ENCODE results near the gene SPACA5.
"Not testable (repeated sequence)": the region's sequence is repeated elsewhere in the genome, so short reads cannot be mapped to it uniquely, and the experiment has no call there.

SPACA5 gene

DNA sequence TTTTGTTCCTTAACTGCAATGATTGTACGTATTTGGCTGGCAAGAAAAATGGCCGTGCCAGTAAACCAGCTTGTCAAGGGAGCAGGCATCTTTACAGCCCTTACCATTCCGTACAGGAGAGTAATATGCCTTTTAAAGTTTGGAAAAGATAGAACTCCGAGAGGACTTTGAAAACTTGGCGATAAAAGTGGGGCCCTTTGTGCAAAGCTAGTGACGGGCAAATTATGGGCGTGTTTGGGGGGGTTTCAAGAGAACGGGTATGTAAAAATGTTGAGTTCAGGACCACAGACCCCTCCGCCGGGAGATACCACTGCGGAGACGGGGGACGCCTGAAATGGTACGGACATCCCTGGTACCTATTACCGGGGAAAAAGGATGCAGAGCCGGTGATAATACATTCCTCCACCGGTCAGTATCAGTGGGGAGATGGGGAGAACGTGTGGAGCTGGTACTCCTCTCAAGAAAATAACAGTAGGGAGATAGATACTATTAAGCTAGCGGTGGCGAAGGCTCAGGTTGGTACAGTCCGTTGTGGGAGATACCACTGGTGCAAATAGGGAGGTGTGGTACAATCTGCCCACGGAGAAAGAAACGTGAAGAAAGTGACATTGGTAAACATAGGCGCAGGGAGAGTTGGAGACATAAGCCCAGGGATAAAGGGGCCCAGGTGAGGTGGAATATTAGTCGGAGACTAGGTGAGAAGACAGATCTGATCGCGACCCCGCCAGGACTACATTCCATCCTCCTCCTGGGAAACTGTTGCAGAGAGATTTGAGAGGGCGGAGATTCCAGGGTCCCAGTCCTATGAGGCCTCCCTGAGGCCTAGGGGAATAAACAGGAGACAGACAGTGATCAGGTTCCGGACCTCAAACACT lies 14.5 kb downstream of the SPACA5 start:
- TF ChIP-seq, protein P1, sequence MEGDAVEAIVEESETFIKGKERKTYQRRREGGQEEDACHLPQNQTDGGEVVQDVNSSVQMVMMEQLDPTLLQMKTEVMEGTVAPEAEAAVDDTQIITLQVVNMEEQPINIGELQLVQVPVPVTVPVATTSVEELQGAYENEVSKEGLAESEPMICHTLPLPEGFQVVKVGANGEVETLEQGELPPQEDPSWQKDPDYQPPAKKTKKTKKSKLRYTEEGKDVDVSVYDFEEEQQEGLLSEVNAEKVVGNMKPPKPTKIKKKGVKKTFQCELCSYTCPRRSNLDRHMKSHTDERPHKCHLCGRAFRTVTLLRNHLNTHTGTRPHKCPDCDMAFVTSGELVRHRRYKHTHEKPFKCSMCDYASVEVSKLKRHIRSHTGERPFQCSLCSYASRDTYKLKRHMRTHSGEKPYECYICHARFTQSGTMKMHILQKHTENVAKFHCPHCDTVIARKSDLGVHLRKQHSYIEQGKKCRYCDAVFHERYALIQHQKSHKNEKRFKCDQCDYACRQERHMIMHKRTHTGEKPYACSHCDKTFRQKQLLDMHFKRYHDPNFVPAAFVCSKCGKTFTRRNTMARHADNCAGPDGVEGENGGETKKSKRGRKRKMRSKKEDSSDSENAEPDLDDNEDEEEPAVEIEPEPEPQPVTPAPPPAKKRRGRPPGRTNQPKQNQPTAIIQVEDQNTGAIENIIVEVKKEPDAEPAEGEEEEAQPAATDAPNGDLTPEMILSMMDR (conservative IDR thresholded peaks at IDR 0.05): no peak
- peak overlapping the region; percentile 96 for H3K27ac ChIP-seq

DNA sequence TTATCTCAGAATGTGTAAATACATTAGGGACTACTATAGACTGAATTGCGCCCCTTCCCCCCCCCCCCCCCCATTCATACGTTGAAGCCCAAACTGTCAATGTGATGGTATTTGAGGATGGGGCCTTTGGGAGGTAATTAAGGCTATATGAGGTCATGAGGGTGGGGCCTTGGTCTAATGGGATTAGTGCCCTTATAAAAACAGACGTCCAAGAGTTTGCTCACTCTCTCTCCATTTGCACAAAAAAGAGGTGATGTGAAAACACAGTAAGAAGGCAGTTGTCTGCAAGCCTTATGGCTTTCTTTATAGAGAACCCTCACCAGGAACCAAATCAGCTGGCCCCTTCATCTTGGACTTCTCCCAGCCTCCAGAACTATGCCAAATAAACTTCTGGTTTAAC lies 15.3 kb downstream of the SPACA5 start:
- TF ChIP-seq, protein P1 (conservative IDR thresholded peaks at IDR 0.05): no peak
- H3K27ac ChIP-seq: peak overlapping the region; percentile 96

DNA sequence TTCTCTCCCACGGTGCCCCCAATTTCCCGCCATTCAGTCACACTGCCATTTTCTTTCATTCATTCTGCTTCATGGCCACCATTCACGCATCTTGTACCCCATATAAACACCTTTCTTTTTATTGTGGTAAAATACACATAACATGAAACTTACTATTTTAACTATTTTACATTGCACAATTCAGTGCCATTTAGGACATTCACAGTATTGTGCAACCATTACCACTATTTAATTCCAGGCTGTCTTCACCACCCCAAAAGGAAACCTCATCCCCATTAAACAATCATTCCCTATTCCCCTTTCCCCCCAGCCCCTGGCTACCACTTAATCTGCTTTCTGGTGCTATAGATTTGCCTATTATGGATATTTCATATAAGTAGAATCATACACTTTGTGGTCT lies 15.9 kb downstream of the SPACA5 start:
- no peak overlapping the region for H3K27ac ChIP-seq
- TF ChIP-seq, protein P1 (conservative IDR thresholded peaks at IDR 0.05): no peak

DNA sequence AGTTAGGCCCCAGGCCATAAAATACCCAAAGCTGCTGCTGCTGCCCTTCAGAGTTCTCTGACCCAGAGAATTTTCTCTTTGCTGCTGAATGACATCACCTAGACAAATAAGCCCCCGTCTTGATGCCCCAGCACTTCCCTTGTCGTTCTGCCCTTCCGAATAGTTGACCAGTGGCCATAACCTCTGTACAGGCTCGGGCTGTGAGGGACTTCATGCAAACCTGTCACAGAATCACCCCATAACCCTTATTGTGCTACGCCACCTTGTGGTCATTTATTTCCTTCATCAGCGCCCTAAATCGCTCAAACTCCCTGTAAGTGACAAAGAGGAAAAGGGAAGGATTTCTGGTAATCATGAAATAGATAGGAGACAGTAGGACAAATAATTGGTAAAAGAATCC lies 18.8 kb downstream of the SPACA5 start:
- TF ChIP-seq, protein P1 (conservative IDR thresholded peaks at IDR 0.05): peak; percentile 74
- H3K27ac ChIP-seq: no peak overlapping the region

DNA sequence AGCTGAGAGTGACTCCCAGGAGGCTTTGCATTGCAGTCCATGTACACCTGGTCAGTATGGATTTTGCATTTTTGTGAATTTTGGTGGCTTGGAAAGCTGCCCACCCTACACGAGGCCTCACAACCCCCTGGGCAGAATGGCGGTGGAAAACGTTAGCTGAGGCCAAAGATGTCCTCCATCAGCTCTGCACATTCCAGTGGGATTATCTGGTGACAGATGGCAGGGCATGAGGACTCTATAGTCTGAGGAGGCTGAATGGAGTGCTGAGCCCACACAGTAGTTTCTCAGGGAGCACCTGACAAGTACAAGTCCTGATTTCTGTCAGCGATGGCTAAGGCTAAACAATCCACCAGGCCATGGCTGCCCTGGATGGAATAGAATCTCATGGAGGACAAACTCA lies 20.8 kb downstream of the SPACA5 start:
- H3K27ac ChIP-seq: not testable (repeated sequence)

DNA sequence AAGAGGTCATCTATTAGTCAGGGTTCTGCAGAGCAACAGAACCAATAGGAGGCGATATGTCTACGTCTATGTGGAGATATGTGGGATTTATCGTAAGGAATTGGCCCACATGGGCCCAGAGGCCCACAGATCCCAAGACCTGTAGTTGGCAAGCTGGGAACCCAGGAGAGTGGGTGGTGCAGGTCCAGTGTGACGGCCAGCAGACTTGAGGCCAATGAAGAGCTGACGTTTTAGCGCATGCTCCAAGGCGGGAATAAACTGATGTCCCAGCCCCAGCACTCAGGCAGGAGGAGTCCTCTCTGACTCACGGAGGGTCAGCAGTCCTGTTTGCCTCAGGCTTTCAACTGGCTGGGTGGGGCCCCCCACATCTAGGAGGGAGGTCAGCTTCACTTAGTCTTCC lies 21.3 kb downstream of the SPACA5 start:
- H3K27ac ChIP-seq: no peak overlapping the region
- TF ChIP-seq, protein P1 (conservative IDR thresholded peaks at IDR 0.05): no peak

GRCh38 chrX:48030237-48030636 lies 23.4 kb downstream of the SPACA5 start:
- H3K27ac ChIP-seq: no peak overlapping the region
- TF ChIP-seq, protein P1 (conservative IDR thresholded peaks at IDR 0.05): no peak

GRCh38 chrX:48030641-48031173 lies 23.9 kb downstream of the SPACA5 start:
- H3K27ac ChIP-seq: not testable (repeated sequence)
